ENCODE measurements around the gene PHLPP2. TPM values are rescaled to one million over a fixed set of nuclear protein-coding genes. Genes with fewer than 3 reads are reported as not detected.

Gene PHLPP2
- total RNA-seq, 1 donor: 12.7 TPM

DNA sequence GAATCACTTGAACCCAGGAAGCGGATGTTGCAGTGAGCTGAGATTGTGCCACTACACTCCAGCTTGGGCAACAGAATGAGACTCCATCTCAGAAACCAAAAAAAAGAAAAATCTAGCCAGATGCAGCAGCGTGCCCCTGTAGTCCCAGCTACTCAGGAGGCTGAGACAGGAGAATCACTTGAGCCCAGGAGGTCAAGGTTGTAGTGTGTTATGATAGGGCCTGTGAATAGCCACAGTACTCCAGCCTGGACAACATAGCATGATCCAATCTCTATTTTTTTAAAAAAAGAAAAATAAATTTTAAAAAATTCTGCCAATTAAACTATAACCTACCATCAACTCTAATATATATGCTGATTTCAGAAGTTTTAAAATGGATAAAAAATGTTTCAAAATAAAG is 15.8 kb downstream of the PHLPP2 start:
- H4K20me1 ChIP-seq (ENCODE audit: insufficient read depth, low read length): peaks cover 3% of the 10 kb centered on the region
- H3K9me3 ChIP-seq (ENCODE audit: low read depth, low read length): no peaks in the 10 kb centered on the region
- no peak for DNase-seq (ENCODE audit: insufficient read length, low spot score, missing footprints)
- H3K4me2 ChIP-seq (ENCODE audit: insufficient read depth, low read length): no peak overlapping the region
- H3K79me2 ChIP-seq (ENCODE audit: insufficient read depth, low read length): peaks cover 66% of the 10 kb centered on the region
- no peak overlapping the region for H2AFZ ChIP-seq (ENCODE audit: low read length)
- H3K4me1 ChIP-seq (ENCODE audit: insufficient read depth, low read length): peaks cover 31% of the 10 kb centered on the region
- no peak overlapping the region for H3K4me3 ChIP-seq (ENCODE audit: insufficient read depth, low read length)
- H3K27ac ChIP-seq (ENCODE audit: low read depth, low read length): no peak overlapping the region
- H3K36me3 ChIP-seq (ENCODE audit: insufficient read depth, low read length): no peaks in the 10 kb centered on the region
- TF ChIP-seq, protein P1, sequence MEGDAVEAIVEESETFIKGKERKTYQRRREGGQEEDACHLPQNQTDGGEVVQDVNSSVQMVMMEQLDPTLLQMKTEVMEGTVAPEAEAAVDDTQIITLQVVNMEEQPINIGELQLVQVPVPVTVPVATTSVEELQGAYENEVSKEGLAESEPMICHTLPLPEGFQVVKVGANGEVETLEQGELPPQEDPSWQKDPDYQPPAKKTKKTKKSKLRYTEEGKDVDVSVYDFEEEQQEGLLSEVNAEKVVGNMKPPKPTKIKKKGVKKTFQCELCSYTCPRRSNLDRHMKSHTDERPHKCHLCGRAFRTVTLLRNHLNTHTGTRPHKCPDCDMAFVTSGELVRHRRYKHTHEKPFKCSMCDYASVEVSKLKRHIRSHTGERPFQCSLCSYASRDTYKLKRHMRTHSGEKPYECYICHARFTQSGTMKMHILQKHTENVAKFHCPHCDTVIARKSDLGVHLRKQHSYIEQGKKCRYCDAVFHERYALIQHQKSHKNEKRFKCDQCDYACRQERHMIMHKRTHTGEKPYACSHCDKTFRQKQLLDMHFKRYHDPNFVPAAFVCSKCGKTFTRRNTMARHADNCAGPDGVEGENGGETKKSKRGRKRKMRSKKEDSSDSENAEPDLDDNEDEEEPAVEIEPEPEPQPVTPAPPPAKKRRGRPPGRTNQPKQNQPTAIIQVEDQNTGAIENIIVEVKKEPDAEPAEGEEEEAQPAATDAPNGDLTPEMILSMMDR (IDR thresholded peaks at IDR 0.05; ENCODE audit: extremely low read depth, low read depth, low read length): no peak
- H3K27me3 ChIP-seq (ENCODE audit: insufficient read depth, low read length): no peaks in the 10 kb centered on the region

DNA sequence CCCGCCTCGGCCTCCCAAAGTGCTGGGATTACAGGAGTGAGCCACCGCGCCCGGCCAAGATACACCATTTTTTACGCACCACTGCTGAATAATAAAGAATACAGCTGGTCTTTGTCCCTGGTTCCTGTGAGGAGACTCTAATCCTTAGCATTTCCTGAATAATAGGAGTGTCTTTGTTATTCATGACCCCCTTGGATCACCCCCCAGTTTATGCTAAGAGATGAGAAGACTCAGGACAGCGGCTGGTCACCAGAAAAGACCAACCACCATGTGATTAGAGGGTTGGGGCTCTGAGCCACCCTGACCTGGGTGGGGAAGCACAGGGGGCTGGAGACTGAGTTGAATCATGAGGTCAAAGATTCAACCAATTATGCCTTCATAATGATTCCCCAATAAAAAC is 17.3 kb downstream of the PHLPP2 start:
- no peak overlapping the region for H3K4me3 ChIP-seq (ENCODE audit: insufficient read depth, low read length)
- no peaks in the 10 kb centered on the region for H3K36me3 ChIP-seq (ENCODE audit: insufficient read depth, low read length)
- H3K27me3 ChIP-seq (ENCODE audit: insufficient read depth, low read length): no peaks in the 10 kb centered on the region
- no peak overlapping the region for H3K4me2 ChIP-seq (ENCODE audit: insufficient read depth, low read length)
- H2AFZ ChIP-seq (ENCODE audit: low read length): no peak overlapping the region
- DNase-seq (ENCODE audit: insufficient read length, low spot score, missing footprints): no peak
- H3K79me2 ChIP-seq (ENCODE audit: insufficient read depth, low read length): peaks cover 57% of the 10 kb centered on the region
- peaks cover 31% of the 10 kb centered on the region for H3K4me1 ChIP-seq (ENCODE audit: insufficient read depth, low read length)
- no peaks in the 10 kb centered on the region for H3K9me3 ChIP-seq (ENCODE audit: low read depth, low read length)
- H3K27ac ChIP-seq (ENCODE audit: low read depth, low read length): no peak overlapping the region
- peaks cover 3% of the 10 kb centered on the region for H4K20me1 ChIP-seq (ENCODE audit: insufficient read depth, low read length)
- TF ChIP-seq, protein P1 (IDR thresholded peaks at IDR 0.05; ENCODE audit: extremely low read depth, low read depth, low read length): no peak

DNA sequence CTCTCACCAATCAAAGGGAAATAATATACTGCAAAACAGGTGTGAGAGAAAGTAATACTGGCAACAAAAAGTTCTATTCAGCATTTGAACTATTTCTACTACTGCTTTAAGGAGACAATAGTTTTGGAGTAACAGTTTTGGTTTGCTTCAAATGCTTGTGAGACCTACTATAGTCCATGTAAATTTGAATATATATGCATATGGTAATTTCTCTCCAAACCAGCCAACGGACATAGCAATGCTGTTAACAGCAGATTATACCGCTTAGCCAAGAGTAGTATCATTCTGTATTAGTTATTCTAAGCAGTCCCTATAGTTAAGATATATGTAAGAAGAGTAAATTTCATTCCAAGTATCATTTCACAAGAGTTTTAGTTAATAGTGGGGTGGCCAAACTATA is 18.5 kb downstream of the PHLPP2 start:
- TF ChIP-seq, protein P1 (IDR thresholded peaks at IDR 0.05; ENCODE audit: extremely low read depth, low read depth, low read length): no peak
- peaks cover 31% of the 10 kb centered on the region for H3K4me1 ChIP-seq (ENCODE audit: insufficient read depth, low read length)
- no peak overlapping the region for H2AFZ ChIP-seq (ENCODE audit: low read length)
- H3K79me2 ChIP-seq (ENCODE audit: insufficient read depth, low read length): peaks cover 45% of the 10 kb centered on the region
- H3K27ac ChIP-seq (ENCODE audit: low read depth, low read length): no peak overlapping the region
- no peaks in the 10 kb centered on the region for H3K9me3 ChIP-seq (ENCODE audit: low read depth, low read length)
- H3K36me3 ChIP-seq (ENCODE audit: insufficient read depth, low read length): no peaks in the 10 kb centered on the region
- no peak overlapping the region for H3K4me2 ChIP-seq (ENCODE audit: insufficient read depth, low read length)
- DNase-seq (ENCODE audit: insufficient read length, low spot score, missing footprints): no peak
- no peaks in the 10 kb centered on the region for H3K27me3 ChIP-seq (ENCODE audit: insufficient read depth, low read length)
- H3K4me3 ChIP-seq (ENCODE audit: insufficient read depth, low read length): no peak overlapping the region
- H4K20me1 ChIP-seq (ENCODE audit: insufficient read depth, low read length): peaks cover 3% of the 10 kb centered on the region

DNA sequence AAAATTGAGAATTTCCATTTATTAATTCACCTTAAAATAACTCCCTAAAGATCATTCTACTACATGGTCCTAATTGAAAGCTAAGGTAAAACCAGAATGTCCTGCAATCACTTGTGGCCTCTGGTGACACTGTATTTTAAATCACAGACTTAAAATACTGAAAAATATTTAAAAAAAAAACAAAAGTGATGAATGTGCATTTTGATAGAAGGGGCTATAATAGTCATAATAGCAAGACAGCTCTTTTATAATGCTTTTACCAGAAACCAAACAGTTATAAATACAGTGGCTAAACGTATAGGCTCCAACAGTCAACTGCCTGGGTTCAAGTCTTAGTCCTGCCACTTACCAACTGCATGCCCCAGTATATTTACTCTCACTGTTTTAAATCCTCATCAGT is 21.2 kb downstream of the PHLPP2 start:
- TF ChIP-seq, protein P1 (IDR thresholded peaks at IDR 0.05; ENCODE audit: extremely low read depth, low read depth, low read length): no peak
- H3K4me3 ChIP-seq (ENCODE audit: insufficient read depth, low read length): no peak overlapping the region
- no peak overlapping the region for H3K4me2 ChIP-seq (ENCODE audit: insufficient read depth, low read length)
- no peak overlapping the region for H3K27ac ChIP-seq (ENCODE audit: low read depth, low read length)
- DNase-seq (ENCODE audit: insufficient read length, low spot score, missing footprints): no peak
- H3K79me2 ChIP-seq (ENCODE audit: insufficient read depth, low read length): peaks cover 41% of the 10 kb centered on the region
- H2AFZ ChIP-seq (ENCODE audit: low read length): no peak overlapping the region
- no peaks in the 10 kb centered on the region for H3K27me3 ChIP-seq (ENCODE audit: insufficient read depth, low read length)
- H3K36me3 ChIP-seq (ENCODE audit: insufficient read depth, low read length): peaks cover 4% of the 10 kb centered on the region
- H3K4me1 ChIP-seq (ENCODE audit: insufficient read depth, low read length): peaks cover 12% of the 10 kb centered on the region
- no peaks in the 10 kb centered on the region for H3K9me3 ChIP-seq (ENCODE audit: low read depth, low read length)
- H4K20me1 ChIP-seq (ENCODE audit: insufficient read depth, low read length): peaks cover 4% of the 10 kb centered on the region

Measured in osteoblast (primary cell).